WTC11 (cell line): ENCODE measurements around the gene MLXIP. TPM values are rescaled to one million over a fixed set of nuclear protein-coding genes. Genes with fewer than 3 reads are reported as not detected.

Experiments used
- ATAC-seq: fragments of 200-7000 bp; cut with Tn5 transposase; 2 replicates; pipeline ENCODE4 v1.10.0; 2021; ENCODE audit warnings: mild to moderate bottlenecking, moderate library complexity
- CTCF ChIA-PET: fragments of 300-600 bp; sonication (Branson Sonifier 250); formaldehyde crosslinking; loops from one replicate; lab custom pipeline; 2021; ENCODE audit warnings: antibody characterized with exemption; lab: Charles Lee
- POLR2A ChIA-PET: fragments of 350-600 bp; sonication (Branson Sonifier 250); formaldehyde crosslinking; loops from one replicate; lab custom pipeline; 2021; ENCODE audit warnings: antibody characterized with exemption; lab: Charles Lee
- DNase-seq: peaks from one replicate; pipeline ENCODE4 v3.0.0; 2021; ENCODE audit warnings: low spot score
- H3K27ac Mint-ChIP-seq: 2 replicates; pipeline ENCODE4 v1.8.0; 2021; ENCODE audit warnings: mixed read lengths
- H3K27me3 Mint-ChIP-seq: 2 replicates; pipeline ENCODE4 v1.8.0; 2021; ENCODE audit warnings: low read depth, mild to moderate bottlenecking, moderate library complexity, mixed read lengths
- H3K36me3 Mint-ChIP-seq: 2 replicates; pipeline ENCODE4 v1.8.0; 2021; ENCODE audit warnings: mixed read lengths
- H3K4me1 Mint-ChIP-seq: 2 replicates; pipeline ENCODE4 v1.8.0; 2022; ENCODE audit warnings: mixed read lengths
- H3K4me3 Mint-ChIP-seq: 2 replicates; pipeline ENCODE4 v1.8.0; 2021; ENCODE audit warnings: mild to moderate bottlenecking, moderate library complexity, mixed read lengths
- H3K9me3 Mint-ChIP-seq: 2 replicates; pipeline ENCODE4 v1.8.0; 2021; ENCODE audit warnings: mixed read lengths
- CBFB ChIP-seq: sonication (generic); formaldehyde crosslinking; IDR thresholded peaks from 2 replicates; pipeline ENCODE4 v1.8.1; 2022; ENCODE audit warnings: mild to moderate bottlenecking, low read depth, missing genetic modification reagents
- CREB1 ChIP-seq: sonication (generic); formaldehyde crosslinking; IDR thresholded peaks from 2 replicates; pipeline ENCODE4 v1.8.0; 2023; ENCODE audit warnings: mild to moderate bottlenecking, missing genetic modification reagents
- ERG ChIP-seq: fragments of 250-450 bp; sonication (Bioruptor Pico); IDR thresholded peaks from 2 replicates; pipeline ENCODE4 v1.8.0; 2021; ENCODE audit warnings: mild to moderate bottlenecking
- FOXJ3 ChIP-seq: sonication (generic); formaldehyde crosslinking; IDR thresholded peaks from 2 replicates; pipeline ENCODE4 v1.9.0; 2021; ENCODE audit warnings: missing genetic modification reagents, mild to moderate bottlenecking, borderline replicate concordance
- IRF1 ChIP-seq: sonication (generic); formaldehyde crosslinking; IDR thresholded peaks from 2 replicates; pipeline ENCODE4 v1.8.0; 2023; ENCODE audit warnings: missing genetic modification reagents
- MLX ChIP-seq: sonication (generic); formaldehyde crosslinking; IDR thresholded peaks from 2 replicates; pipeline ENCODE4 v1.8.1; 2023; ENCODE audit warnings: mild to moderate bottlenecking, missing genetic modification reagents, moderate library complexity
- NFE2L1 ChIP-seq: sonication (generic); formaldehyde crosslinking; IDR thresholded peaks from 2 replicates; pipeline ENCODE4 v1.8.1; 2023; ENCODE audit warnings: missing genetic modification reagents
- PRDM15 ChIP-seq: sonication (generic); formaldehyde crosslinking; IDR thresholded peaks from 2 replicates; pipeline ENCODE4 v1.8.0; 2022; ENCODE audit warnings: missing genetic modification reagents
- RELA ChIP-seq: sonication (generic); formaldehyde crosslinking; IDR thresholded peaks from 2 replicates; pipeline ENCODE4 v1.8.1; 2022; ENCODE audit warnings: missing genetic modification reagents, mild to moderate bottlenecking, borderline replicate concordance
- TCF7 ChIP-seq: sonication (generic); formaldehyde crosslinking; IDR thresholded peaks from 2 replicates; pipeline ENCODE4 v1.8.0; 2022; ENCODE audit warnings: mild to moderate bottlenecking, low read depth, missing genetic modification reagents, moderate library complexity
- TEAD1 ChIP-seq: sonication (generic); formaldehyde crosslinking; IDR thresholded peaks from 2 replicates; pipeline ENCODE4 v1.8.0; 2022; ENCODE audit warnings: mild to moderate bottlenecking, missing genetic modification reagents
- USF1 ChIP-seq: sonication (generic); formaldehyde crosslinking; IDR thresholded peaks from 2 replicates; pipeline ENCODE4 v1.8.0; 2022; ENCODE audit warnings: mild to moderate bottlenecking, missing genetic modification reagents
- ZMAT4 ChIP-seq: fragments of 250-450 bp; sonication (Bioruptor Pico); IDR thresholded peaks from 2 replicates; pipeline ENCODE4 v1.9.0; 2021; ENCODE audit warnings: mild to moderate bottlenecking
- ZNF263 ChIP-seq: sonication (generic); formaldehyde crosslinking; IDR thresholded peaks from 2 replicates; pipeline ENCODE4 v1.8.1; 2022; ENCODE audit warnings: low read depth, mild to moderate bottlenecking, moderate library complexity, missing genetic modification reagents
- ZNF281 ChIP-seq: sonication (generic); formaldehyde crosslinking; IDR thresholded peaks from 2 replicates; pipeline ENCODE4 v1.8.0; 2023; ENCODE audit warnings: mild to moderate bottlenecking, missing genetic modification reagents
- ZNF416 ChIP-seq: fragments of 250-450 bp; sonication (Bioruptor Pico); IDR thresholded peaks from 2 replicates; pipeline ENCODE4 v1.9.0; 2021; ENCODE audit warnings: mild to moderate bottlenecking, inconsistent platforms
- total RNA-seq: library from RNA; stranded (reverse); gene quantifications from 3 replicates; pipeline ENCODE4 v1.2.3, GENCODE V29; 2021

Gene MLXIP
- total RNA-seq, 1 experiment from 2014 or later, result 49.4 TPM

- ChIA-PET CTCF (interaction anchor here (1.0 kb wide), 1 partner anchor 10 kb away, joined by 4 read pairs; no protein-coding TSS in a partner anchor), POLR2A (no interaction called here)
- Mint-ChIP-seq H3K27ac (no peak overlapping the region), H3K36me3 (no peaks in the 10 kb centered on the region), H3K4me3 (no peak overlapping the region), H3K27me3 (no peaks in the 10 kb centered on the region), H3K4me1 (0 out of 2 replicates have a peak, but pooled peaks cover 2% of the 10 kb centered on the region), H3K9me3 (no peaks in the 10 kb centered on the region)
- ATAC-seq (no peak), DNase-seq (no peak)
- TF ChIP-seq USF1 (CRISPR knock-in tag) (no peak), PRDM15 (CRISPR knock-in tag) (no peak), CREB1 (no peak), MLX (CRISPR knock-in tag) (no peak), TCF7 (CRISPR knock-in tag) (no peak), FOXJ3 (no peak), RELA (CRISPR knock-in tag) (no peak), IRF1 (CRISPR knock-in tag) (no peak), ZMAT4 (CRISPR knock-in tag) (no peak)
These were observed 89.9 kb downstream of the MLXIP start for GRCh38 chr12:122168492-122168891.

GRCh38 chr12:122171399-122171798 lies 92.8 kb downstream of the MLXIP start:
- POLR2A ChIA-PET, result no interaction called here
- Mint-ChIP-seq H3K9me3 (no peaks in the 10 kb centered on the region), H3K27me3 (no peaks in the 10 kb centered on the region), H3K27ac (no peak overlapping the region)
- TF ChIP-seq NFE2L1 (CRISPR knock-in tag) (no peak), CBFB (CRISPR knock-in tag) (no peak), ZNF416 (CRISPR knock-in tag) (no peak)
- TF ChIP-seq, all 79 proteins: peak for 0
- ATAC-seq (no peak), DNase-seq (no peak)
- H3K4me1 Mint-ChIP-seq, result no peaks in the 10 kb centered on the region
- H3K4me3 Mint-ChIP-seq, result no peak overlapping the region
- CTCF ChIA-PET, result no interaction called here
- H3K36me3 Mint-ChIP-seq, result no peaks in the 10 kb centered on the region

GRCh38 chr12:122172262-122172939 lies 93.8 kb downstream of the MLXIP start:
- POLR2A ChIA-PET, result no interaction called here
- CTCF ChIA-PET, result interaction anchor here (1.3 kb wide), 1 partner anchor 18 kb away, joined by 3 read pairs; no protein-coding TSS in a partner anchor
- H3K9me3 Mint-ChIP-seq, result no peaks in the 10 kb centered on the region
- no peak for DNase-seq
- H3K27ac Mint-ChIP-seq, result no peak overlapping the region
- H3K4me1 Mint-ChIP-seq, result no peaks in the 10 kb centered on the region
- TF ChIP-seq ZNF263 (CRISPR knock-in tag), result no peak
- TF ChIP-seq ZNF281 (CRISPR knock-in tag), result no peak
- TF ChIP-seq ERG (CRISPR knock-in tag), result no peak
- TF ChIP-seq TEAD1 (CRISPR knock-in tag), result no peak
- ATAC-seq, result no peak
- no peaks in the 10 kb centered on the region for H3K36me3 Mint-ChIP-seq
- H3K4me3 Mint-ChIP-seq, result no peak overlapping the region
- no peaks in the 10 kb centered on the region for H3K27me3 Mint-ChIP-seq
